Hepatocyte (in vitro differentiated cells): ENCODE results near the gene MEF2A.
"Not testable (repeated sequence)": the region's sequence is repeated elsewhere in the genome, so short reads cannot be mapped to it uniquely, and the experiment has no call there.

Experiments
- EZH2phosphoT487 ChIP-seq: fragments of 200-600 bp; sonication (generic); IDR thresholded peaks from one replicate; pipeline ENCODE4 v1.6.1; 2018; ENCODE audit warnings: antibody characterized with exemption, mild to moderate bottlenecking, low read depth, moderate library complexity; ENCODE audit not compliant: unreplicated experiment, severe bottlenecking
- TF ChIP-seq, protein P1 (sequence below): fragments of 200-600 bp; sonication (generic); IDR thresholded peaks from 2 replicates; pipeline ENCODE4 v1.5.1; 2016; ENCODE audit warnings: antibody characterized with exemption, mild to moderate bottlenecking; ENCODE audit not compliant: poor library complexity

DNA sequence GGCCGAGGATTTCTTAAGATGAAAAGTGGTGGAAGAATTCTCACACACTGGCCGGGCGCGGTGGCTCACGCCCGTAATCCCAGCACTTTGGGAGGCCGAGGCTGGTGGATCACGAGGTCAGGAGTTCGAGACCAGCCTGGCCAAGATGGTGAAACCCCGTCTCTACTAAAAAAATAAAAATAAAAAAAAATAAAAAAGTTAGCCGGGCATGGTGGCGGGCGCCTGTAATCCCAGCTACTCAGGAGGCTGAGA, 168.2 kb downstream of the MEF2A start:
- TF ChIP-seq, protein P1, sequence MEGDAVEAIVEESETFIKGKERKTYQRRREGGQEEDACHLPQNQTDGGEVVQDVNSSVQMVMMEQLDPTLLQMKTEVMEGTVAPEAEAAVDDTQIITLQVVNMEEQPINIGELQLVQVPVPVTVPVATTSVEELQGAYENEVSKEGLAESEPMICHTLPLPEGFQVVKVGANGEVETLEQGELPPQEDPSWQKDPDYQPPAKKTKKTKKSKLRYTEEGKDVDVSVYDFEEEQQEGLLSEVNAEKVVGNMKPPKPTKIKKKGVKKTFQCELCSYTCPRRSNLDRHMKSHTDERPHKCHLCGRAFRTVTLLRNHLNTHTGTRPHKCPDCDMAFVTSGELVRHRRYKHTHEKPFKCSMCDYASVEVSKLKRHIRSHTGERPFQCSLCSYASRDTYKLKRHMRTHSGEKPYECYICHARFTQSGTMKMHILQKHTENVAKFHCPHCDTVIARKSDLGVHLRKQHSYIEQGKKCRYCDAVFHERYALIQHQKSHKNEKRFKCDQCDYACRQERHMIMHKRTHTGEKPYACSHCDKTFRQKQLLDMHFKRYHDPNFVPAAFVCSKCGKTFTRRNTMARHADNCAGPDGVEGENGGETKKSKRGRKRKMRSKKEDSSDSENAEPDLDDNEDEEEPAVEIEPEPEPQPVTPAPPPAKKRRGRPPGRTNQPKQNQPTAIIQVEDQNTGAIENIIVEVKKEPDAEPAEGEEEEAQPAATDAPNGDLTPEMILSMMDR: not testable (repeated sequence)
- not testable (repeated sequence) for TF ChIP-seq EZH2phosphoT487
